Measurements from ENCODE around the gene CALB2. TPM values are rescaled to one million over a fixed set of nuclear protein-coding genes. Genes with fewer than 3 reads are reported as not detected.

CALB2 gene
- total RNA-seq, 1 donor from 2014 or later = 0.89 TPM

- no peak for DNase-seq (ENCODE audit: low spot score)
Measured at GRCh38 chr16:71426069-71426879, 67.8 kb downstream of the CALB2 start.

- no peak for DNase-seq (ENCODE audit: low spot score)
Measured at GRCh38 chr16:71426880-71427615, 68.5 kb downstream of the CALB2 start.

GRCh38 chr16:71428385-71428784 is 69.9 kb downstream of the CALB2 start:
- DNase-seq (ENCODE audit: low spot score) = no peak

GRCh38 chr16:71428883-71429282 is 70.4 kb downstream of the CALB2 start:
- DNase-seq (ENCODE audit: low spot score) = no peak

- no peak for DNase-seq (ENCODE audit: low spot score)
Measured at GRCh38 chr16:71429581-71429980, 71.1 kb downstream of the CALB2 start.

- no peak for DNase-seq (ENCODE audit: low spot score)
Measured at GRCh38 chr16:71430744-71431143, 72.2 kb downstream of the CALB2 start.

GRCh38 chr16:71431176-71431575 is 72.7 kb downstream of the CALB2 start:
- DNase-seq (ENCODE audit: low spot score) = no peak

- no peak for DNase-seq (ENCODE audit: low spot score)
Measured at GRCh38 chr16:71431991-71432390, 73.5 kb downstream of the CALB2 start.

GRCh38 chr16:71432906-71433305 is 74.4 kb downstream of the CALB2 start:
- no peak for DNase-seq (ENCODE audit: low spot score)

- DNase-seq (ENCODE audit: low spot score) = no peak
Measured at GRCh38 chr16:71436473-71436872, 78.0 kb downstream of the CALB2 start.

- DNase-seq (ENCODE audit: low spot score) = no peak
Measured at GRCh38 chr16:71439523-71439922, 81.0 kb downstream of the CALB2 start.

Other genes with a start within 250 kb of the CALB2 start
- gene HYDIN, start 128.0 kb upstream of the CALB2 start, total RNA-seq = 8.4 TPM
- 27.7 TPM for gene CMTR2, start 69.3 kb upstream of the CALB2 start, total RNA-seq
- gene TLE7, start 83.3 kb downstream of the CALB2 start, total RNA-seq = not detected
- 11.6 TPM for gene ZNF23, start 103.5 kb downstream of the CALB2 start, total RNA-seq
- 19.0 TPM for gene ZNF19, start 130.6 kb downstream of the CALB2 start, total RNA-seq
- gene CHST4, start 167.7 kb downstream of the CALB2 start, total RNA-seq = 0.16 TPM
- 0.26 TPM for gene TAT, start 218.4 kb downstream of the CALB2 start, total RNA-seq

Measured in ureter (tissue), 1 donor.